PC-3 (cell line): ENCODE data around the gene HEPN1. TPM values are rescaled to one million over a fixed set of nuclear protein-coding genes. Genes with fewer than 3 reads are reported as not detected.

ENCODE experiments used
- ATAC-seq: fragments of 200-7000 bp; cut with Tn5 transposase; 2 replicates; pipeline ENCODE4 v1.9.1; 2020; ENCODE audit warnings: mild to moderate bottlenecking, moderate library complexity
- BruUV-seq: library from RNA; stranded (reverse); fragments of 400-500 nt; replicated peaks from 2 replicates; lab custom pipeline; 2021; lab: Mats Ljungman, UMichigan
- CTCF ChIA-PET: fragments of 300-600 bp; sonication (Branson Sonifier 250); formaldehyde crosslinking; loops from one replicate; lab custom pipeline; 2022; ENCODE audit warnings: antibody characterized with exemption; lab: Charles Lee
- POLR2A ChIA-PET: fragments of 300-600 bp; sonication (Branson Sonifier 250); formaldehyde crosslinking; loops from one replicate; lab custom pipeline; 2022; ENCODE audit warnings: antibody characterized with exemption; ENCODE audit not compliant: unreplicated experiment; lab: Charles Lee
- DNase-seq: peaks from one replicate; pipeline ENCODE4 v3.0.0-alpha.2; 2015
- H2AFZ ChIP-seq: fragments of 300-600 bp; sonication (generic); 2 replicates; pipeline ENCODE4 v1.6.0; 2016; ENCODE audit warnings: antibody characterized with exemption, low read length
- H3F3A ChIP-seq: fragments of 300-600 bp; sonication (generic); one replicate; pipeline ENCODE4 v1.6.0; 2017; ENCODE audit warnings: antibody characterized with exemption, low read length, control low read depth, mild to moderate bottlenecking; ENCODE audit not compliant: unreplicated experiment
- H3K27ac ChIP-seq: fragments of 300-600 bp; sonication (generic); 2 replicates; pipeline ENCODE4 v1.5.1; 2016; ENCODE audit warnings: mild to moderate bottlenecking, low read length
- H3K27me3 ChIP-seq: fragments of 300-600 bp; sonication (generic); 2 replicates; pipeline ENCODE4 v1.6.1; 2016; ENCODE audit warnings: low read length, mixed read lengths
- H3K36me3 ChIP-seq: fragments of 300-600 bp; sonication (generic); 2 replicates; pipeline ENCODE4 v1.6.1; 2016; ENCODE audit warnings: low read depth, mixed run types, low read length, mixed read lengths
- H3K4me1 ChIP-seq: fragments of 300-600 bp; sonication (generic); 2 replicates; pipeline ENCODE4 v1.5.1; 2016; ENCODE audit warnings: low read length; ENCODE audit not compliant: insufficient read depth
- H3K4me2 ChIP-seq: fragments of 300-600 bp; sonication (generic); 2 replicates; pipeline ENCODE4 v1.6.0; 2016; ENCODE audit warnings: low read length
- H3K4me3 ChIP-seq: fragments of 300-600 bp; sonication (generic); 2 replicates; pipeline ENCODE4 v1.5.1; 2016; ENCODE audit warnings: mild to moderate bottlenecking, low read length, mixed read lengths
- H3K79me2 ChIP-seq: fragments of 300-600 bp; sonication (generic); 2 replicates; pipeline ENCODE4 v1.6.1; 2017; ENCODE audit warnings: low read length, mixed read lengths
- H3K9ac ChIP-seq: fragments of 300-600 bp; sonication (generic); 2 replicates; pipeline ENCODE4 v1.6.0; 2016; ENCODE audit warnings: mild to moderate bottlenecking, low read length
- H3K9me2 ChIP-seq: fragments of 300-600 bp; sonication (generic); replicated peaks from 2 replicates; pipeline ENCODE4 v1.6.1; 2016; ENCODE audit warnings: mixed run types, low read length, mixed read lengths
- H3K9me3 ChIP-seq: fragments of 300-600 bp; sonication (generic); 2 replicates; pipeline ENCODE4 v1.6.1; 2016; ENCODE audit warnings: low read length, mixed read lengths
- H4K20me1 ChIP-seq: fragments of 300-600 bp; sonication (generic); 2 replicates; pipeline ENCODE4 v1.6.1; 2016; ENCODE audit warnings: low read length, mixed read lengths
- EZH2 ChIP-seq: fragments of 300-600 bp; sonication (generic); IDR thresholded peaks from one replicate; pipeline ENCODE4 v1.6.1; 2017; ENCODE audit warnings: antibody characterized with exemption, mild to moderate bottlenecking, low read length; ENCODE audit not compliant: unreplicated experiment
- EZH2phosphoT487 ChIP-seq: fragments of 300-600 bp; sonication (generic); IDR thresholded peaks from 2 replicates; pipeline ENCODE4 v1.6.1; 2018; ENCODE audit warnings: mild to moderate bottlenecking, antibody characterized with exemption, low read length, borderline replicate concordance
- intact Hi-C: fragments of 100-400 bp; cut with micrococcal nuclease; formaldehyde crosslinking; loops from 2 replicates; pipeline ENCODE4 v1.9.0; 2023
- total RNA-seq: library from RNA; depleted of rRNA; stranded (reverse); fragments of >200 nt; gene quantifications from 2 replicates; pipeline ENCODE4 v1.2.3, GENCODE V29; 2014
- TF ChIP-seq, protein P1 (sequence below): fragments of 300-600 bp; sonication (generic); conservative IDR thresholded peaks from 2 replicates; pipeline ENCODE4 v1.5.1; 2017; ENCODE audit warnings: antibody characterized with exemption, low read depth, mild to moderate bottlenecking, low read length

Gene HEPN1
- total RNA-seq, 1 experiment from 2014 or later = not detected

GRCh38 chr11:124898711-124899110 lies 20.3 kb upstream of the HEPN1 start:
- DNase-seq (peak; percentile 86), ATAC-seq (peak; percentile 49)
- Histone ChIP-seq H3K9me2 (no peaks in the 10 kb centered on the region), H2AFZ (peak overlapping the region; percentile 63), H3F3A (peaks cover 15% of the 10 kb centered on the region), H3K36me3 (no peaks in the 10 kb centered on the region), H3K4me3 (peak overlapping the region; percentile 19; the same call in 1 of the 2 replicates), H3K79me2 (0 out of 2 replicates have a peak, but pooled peaks cover 4% of the 10 kb centered on the region), H4K20me1 (no peaks in the 10 kb centered on the region), H3K27ac (peak overlapping the region; percentile 88), H3K9ac (peak overlapping the region; percentile 58), H3K27me3 (no peaks in the 10 kb centered on the region), H3K4me1 (peaks cover 80% of the 10 kb centered on the region), H3K4me2 (peak overlapping the region; percentile 71), H3K9me3 (no peaks in the 10 kb centered on the region)
- TSS peak; percentile 24 for BruUV-seq
- intact Hi-C loops = loop anchor here (1.0 kb wide), 2 partner anchors 22 to 61 kb away; no protein-coding TSS in a partner anchor
- TF ChIP-seq EZH2phosphoT487 = no peak
- no peak for TF ChIP-seq EZH2
- TF ChIP-seq, protein P1, sequence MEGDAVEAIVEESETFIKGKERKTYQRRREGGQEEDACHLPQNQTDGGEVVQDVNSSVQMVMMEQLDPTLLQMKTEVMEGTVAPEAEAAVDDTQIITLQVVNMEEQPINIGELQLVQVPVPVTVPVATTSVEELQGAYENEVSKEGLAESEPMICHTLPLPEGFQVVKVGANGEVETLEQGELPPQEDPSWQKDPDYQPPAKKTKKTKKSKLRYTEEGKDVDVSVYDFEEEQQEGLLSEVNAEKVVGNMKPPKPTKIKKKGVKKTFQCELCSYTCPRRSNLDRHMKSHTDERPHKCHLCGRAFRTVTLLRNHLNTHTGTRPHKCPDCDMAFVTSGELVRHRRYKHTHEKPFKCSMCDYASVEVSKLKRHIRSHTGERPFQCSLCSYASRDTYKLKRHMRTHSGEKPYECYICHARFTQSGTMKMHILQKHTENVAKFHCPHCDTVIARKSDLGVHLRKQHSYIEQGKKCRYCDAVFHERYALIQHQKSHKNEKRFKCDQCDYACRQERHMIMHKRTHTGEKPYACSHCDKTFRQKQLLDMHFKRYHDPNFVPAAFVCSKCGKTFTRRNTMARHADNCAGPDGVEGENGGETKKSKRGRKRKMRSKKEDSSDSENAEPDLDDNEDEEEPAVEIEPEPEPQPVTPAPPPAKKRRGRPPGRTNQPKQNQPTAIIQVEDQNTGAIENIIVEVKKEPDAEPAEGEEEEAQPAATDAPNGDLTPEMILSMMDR = no peak
- ChIA-PET CTCF (interaction anchor here (0.5 to 1.7 kb wide), 4 partner anchors 23 to 496 kb away, joined by 3 to 20 read pairs (median 10); partner anchors contain the start of gene CCDC15), POLR2A (interaction anchor here (0.8 to 1.8 kb wide), 2 partner anchors 23 to 56 kb away, joined by 3 to 17 read pairs; partner anchors contain the start of gene CCDC15)

- no peaks in the 10 kb centered on the region for H3K9me2 ChIP-seq
- no peaks in the 10 kb centered on the region for H4K20me1 ChIP-seq
- POLR2A ChIA-PET = interaction anchor here (1.4 to 1.8 kb wide), 2 partner anchors 23 to 54 kb away, joined by 3 to 17 read pairs; partner anchors contain the start of gene CCDC15
- TF ChIP-seq EZH2phosphoT487 (no peak), EZH2 (no peak)
- TF ChIP-seq, protein P1 = 0 out of 2 replicates have a peak, but pooled peaks have one; percentile 14
- peak overlapping the region; percentile 19; the same call in 1 of the 2 replicates for H3K4me3 ChIP-seq
- peak overlapping the region; percentile 63; the same call in 1 of the 2 replicates for H2AFZ ChIP-seq
- no peaks in the 10 kb centered on the region for H3K9me3 ChIP-seq
- ATAC-seq (no peak), DNase-seq (peak; percentile 55)
- peaks cover 77% of the 10 kb centered on the region for H3K4me1 ChIP-seq
- CTCF ChIA-PET = interaction anchor here (1.6 to 1.7 kb wide), 2 partner anchors 23 to 54 kb away, joined by 8 to 20 read pairs; partner anchors contain the start of gene CCDC15
- BruUV-seq = TSS peak; percentile 71
- 0 out of 2 replicates have a peak, but pooled peaks cover 4% of the 10 kb centered on the region for H3K79me2 ChIP-seq
- peak overlapping the region; percentile 88 for H3K27ac ChIP-seq
- peak overlapping the region; percentile 58 for H3K9ac ChIP-seq
- H3F3A ChIP-seq = peaks cover 15% of the 10 kb centered on the region
- H3K27me3 ChIP-seq = no peaks in the 10 kb centered on the region
- intact Hi-C loops = loop anchor here (1.0 kb wide), 1 partner anchor 55 kb away; the partner anchor contains the start of gene CCDC15
- peak overlapping the region; percentile 71 for H3K4me2 ChIP-seq
- H3K36me3 ChIP-seq = no peaks in the 10 kb centered on the region
Observed at GRCh38 chr11:124899383-124900145, 19.5 kb upstream of the HEPN1 start.
